ENCODE results near the gene POLL.

Gene POLL

DNA sequence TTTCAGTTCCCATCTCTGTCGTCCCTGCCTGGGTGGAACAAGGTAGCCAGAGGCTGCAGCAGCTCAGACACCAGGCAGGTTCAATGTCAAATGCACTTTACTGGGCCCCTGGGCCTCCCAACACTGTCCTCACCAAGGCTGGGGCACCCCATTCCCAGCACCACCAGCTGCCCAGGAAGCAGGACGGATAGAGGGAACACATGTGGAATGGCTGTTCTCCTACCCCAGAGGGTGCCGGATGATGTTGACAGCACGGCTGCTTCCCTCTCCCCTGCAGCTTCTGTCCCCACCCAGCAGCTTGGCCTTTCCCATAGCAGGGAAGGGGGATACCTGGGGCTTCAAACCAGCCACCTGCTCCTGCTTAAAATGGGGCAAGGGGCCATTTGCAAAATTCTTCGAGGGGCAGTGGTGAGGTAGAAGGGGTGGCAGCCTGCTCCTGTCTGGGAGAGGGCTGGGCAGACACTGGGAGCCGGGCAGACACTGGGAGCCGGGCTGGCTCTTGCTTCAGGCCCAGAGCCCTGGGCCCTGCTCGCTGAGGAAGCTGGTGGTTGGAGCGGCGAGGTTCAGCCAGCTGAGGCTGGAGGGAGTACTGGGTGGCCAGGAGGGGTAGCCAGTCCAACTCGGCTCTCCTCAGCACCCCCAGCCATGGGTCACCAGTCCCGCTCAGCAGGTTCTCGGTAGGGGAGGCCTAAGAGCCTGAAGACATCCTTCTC is 9.1 kb downstream of the POLL start:
- DNase-seq (ENCODE audit: extremely low read depth, low read depth): no peak
- TF ChIP-seq, protein P1, sequence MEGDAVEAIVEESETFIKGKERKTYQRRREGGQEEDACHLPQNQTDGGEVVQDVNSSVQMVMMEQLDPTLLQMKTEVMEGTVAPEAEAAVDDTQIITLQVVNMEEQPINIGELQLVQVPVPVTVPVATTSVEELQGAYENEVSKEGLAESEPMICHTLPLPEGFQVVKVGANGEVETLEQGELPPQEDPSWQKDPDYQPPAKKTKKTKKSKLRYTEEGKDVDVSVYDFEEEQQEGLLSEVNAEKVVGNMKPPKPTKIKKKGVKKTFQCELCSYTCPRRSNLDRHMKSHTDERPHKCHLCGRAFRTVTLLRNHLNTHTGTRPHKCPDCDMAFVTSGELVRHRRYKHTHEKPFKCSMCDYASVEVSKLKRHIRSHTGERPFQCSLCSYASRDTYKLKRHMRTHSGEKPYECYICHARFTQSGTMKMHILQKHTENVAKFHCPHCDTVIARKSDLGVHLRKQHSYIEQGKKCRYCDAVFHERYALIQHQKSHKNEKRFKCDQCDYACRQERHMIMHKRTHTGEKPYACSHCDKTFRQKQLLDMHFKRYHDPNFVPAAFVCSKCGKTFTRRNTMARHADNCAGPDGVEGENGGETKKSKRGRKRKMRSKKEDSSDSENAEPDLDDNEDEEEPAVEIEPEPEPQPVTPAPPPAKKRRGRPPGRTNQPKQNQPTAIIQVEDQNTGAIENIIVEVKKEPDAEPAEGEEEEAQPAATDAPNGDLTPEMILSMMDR (IDR thresholded peaks at IDR 0.05; ENCODE audit: low read depth, low read length, missing control alignments): no peak
- no peak overlapping the region for H3K4me3 ChIP-seq (replicated peaks; ENCODE audit: low read depth, low read length)

DNA sequence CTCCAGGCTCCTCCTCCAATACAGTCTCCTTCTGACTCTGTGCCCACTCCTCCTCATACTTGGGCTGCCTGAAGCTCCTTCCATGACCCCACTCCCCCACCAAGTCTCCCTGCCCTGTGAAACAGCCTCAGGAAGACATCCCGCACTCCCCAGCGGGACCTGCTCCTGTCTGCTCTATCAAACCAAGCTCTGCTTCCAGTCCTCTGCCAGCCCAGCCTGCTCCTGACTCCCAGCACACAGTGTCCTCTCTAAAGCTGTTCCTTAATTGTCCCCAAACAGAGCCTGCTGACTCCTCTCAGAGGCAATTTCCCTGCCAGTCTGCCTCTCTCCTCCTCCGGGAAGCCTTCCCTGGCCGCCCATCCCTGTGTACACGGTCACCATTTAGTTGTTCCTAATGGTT is 9.9 kb downstream of the POLL start:
- DNase-seq (ENCODE audit: extremely low read depth, low read depth): no peak
- TF ChIP-seq, protein P1 (IDR thresholded peaks at IDR 0.05; ENCODE audit: low read depth, low read length, missing control alignments): no peak
- no peak overlapping the region for H3K4me3 ChIP-seq (replicated peaks; ENCODE audit: low read depth, low read length)

DNA sequence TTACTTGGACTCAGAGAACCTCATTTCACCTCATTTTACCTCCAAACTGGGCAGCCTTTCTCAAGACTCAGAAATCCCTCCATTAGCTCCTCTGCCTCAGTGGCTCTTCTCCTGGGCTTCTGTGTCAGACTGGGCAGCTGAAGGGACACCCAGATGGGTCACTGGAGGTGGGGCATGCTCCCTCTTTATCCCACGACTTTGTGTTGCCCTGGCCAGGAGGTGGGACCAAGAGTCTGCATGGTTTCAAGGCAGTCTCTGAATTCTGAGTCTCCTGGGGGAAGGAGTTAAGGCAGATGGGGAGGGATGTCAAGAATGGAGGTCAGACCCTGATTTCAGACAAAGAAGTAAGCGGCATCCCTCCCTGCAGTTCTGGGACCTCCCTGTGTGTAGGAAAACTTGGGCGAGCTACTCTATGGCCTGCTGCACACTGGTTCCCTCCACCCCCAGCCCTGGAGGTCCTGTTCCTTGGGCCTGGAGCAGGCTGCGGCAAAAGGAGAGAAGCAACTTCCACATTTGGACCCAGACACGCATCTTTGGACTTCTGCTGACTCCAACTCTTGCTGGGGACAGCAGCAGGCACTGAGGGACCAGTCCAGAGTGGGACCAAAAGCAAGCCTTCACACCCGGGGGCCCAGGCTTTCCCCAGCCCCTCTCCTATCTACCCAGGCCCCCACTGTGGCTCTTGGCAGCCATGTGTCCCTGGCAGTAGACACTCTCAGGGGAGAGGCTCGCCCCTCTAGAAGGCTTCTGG is 10.8 kb downstream of the POLL start:
- DNase-seq (ENCODE audit: extremely low read depth, low read depth): no peak
- TF ChIP-seq, protein P1 (IDR thresholded peaks at IDR 0.05; ENCODE audit: low read depth, low read length, missing control alignments): no peak
- no peak overlapping the region for H3K4me3 ChIP-seq (replicated peaks; ENCODE audit: low read depth, low read length)

DNA sequence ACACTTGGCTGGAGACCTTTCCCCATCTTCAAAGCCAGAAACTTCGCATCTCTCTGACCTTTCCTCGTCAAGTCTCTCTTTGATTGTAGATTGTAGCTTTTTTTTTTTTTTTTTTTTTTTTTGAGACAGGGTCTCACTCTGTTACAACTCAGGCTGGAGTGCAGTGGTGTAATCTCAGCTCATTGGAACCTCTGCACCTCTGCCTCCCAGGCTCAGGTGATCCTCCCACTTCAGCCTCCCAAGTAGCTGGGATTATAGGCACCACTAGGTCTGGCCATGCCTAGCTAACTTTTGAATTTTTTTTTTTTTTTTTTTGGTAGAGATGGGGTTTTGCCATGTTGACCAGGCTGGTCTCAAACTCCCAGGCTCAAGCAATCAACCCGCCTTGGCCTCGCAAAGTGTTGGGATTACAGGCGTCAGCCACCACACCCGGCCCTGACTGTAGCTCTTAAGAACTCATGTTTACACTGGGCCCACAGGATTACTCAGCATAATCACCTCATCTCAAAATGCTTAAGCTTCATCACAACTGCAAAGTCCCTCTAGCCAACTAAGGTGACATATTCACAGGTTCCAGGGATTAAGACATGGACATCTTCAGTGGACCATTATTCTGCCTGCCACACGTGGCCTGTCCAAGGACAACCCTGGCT is 11.7 kb downstream of the POLL start:
- DNase-seq (ENCODE audit: extremely low read depth, low read depth): no peak
- TF ChIP-seq, protein P1 (IDR thresholded peaks at IDR 0.05; ENCODE audit: low read depth, low read length, missing control alignments): no peak
- no peak overlapping the region for H3K4me3 ChIP-seq (replicated peaks; ENCODE audit: low read depth, low read length)

DNA sequence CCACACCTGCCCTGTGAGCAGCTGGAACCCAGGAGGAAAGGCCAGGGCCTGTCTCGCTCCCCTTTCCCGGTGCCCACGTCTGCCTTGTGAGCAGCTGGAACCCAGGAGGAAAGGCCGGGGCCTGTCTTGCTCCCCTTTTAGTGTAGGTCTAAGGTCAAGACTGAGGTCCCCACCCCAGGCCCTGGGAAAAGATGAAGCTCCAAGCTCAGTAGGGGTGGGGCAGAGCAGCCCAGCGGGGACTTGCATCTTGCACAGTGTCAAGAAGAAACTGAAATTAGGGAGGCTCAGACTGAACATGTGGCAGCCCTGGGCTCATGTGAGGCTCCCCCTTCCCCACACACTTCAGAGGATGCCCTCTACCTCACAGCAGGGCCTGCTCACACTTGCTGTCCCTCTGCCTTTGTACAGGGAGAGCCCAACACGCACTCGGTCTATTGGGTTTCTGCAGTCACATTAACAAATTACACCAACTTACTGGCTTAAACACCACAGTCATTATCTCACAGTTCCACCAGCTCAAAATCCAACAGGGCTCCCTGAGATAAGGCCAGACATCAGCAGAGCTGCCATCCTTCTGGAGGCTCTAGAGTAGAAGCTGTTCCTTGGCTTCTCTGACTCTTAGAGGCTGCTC is 12.4 kb downstream of the POLL start:
- no peak overlapping the region for H3K4me3 ChIP-seq (replicated peaks; ENCODE audit: low read depth, low read length)
- TF ChIP-seq, protein P1 (IDR thresholded peaks at IDR 0.05; ENCODE audit: low read depth, low read length, missing control alignments): no peak
- no peak for DNase-seq (ENCODE audit: extremely low read depth, low read depth)

DNA sequence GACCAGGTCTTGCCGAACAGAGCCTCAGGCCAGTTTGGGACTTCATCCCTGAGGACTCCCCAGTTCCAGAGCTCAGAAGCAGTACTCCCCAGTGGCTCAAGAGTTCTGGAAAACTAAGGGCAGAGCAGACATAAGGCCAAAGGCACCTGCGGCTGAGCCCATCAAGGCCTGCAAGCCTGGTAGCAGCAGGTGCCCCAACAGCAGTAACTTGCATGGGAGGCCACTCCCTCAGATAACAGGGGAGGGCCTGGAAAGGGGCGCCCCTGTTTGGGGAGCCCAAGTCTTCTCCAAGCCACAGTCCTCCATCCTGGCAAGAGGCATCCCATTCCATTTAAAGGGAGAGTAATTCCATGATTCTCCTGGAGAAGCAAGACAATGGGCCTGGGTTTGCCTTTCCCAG is 13.0 kb downstream of the POLL start:
- TF ChIP-seq, protein P1 (IDR thresholded peaks at IDR 0.05; ENCODE audit: low read depth, low read length, missing control alignments): no peak

More for the DNA sequence above, 13.0 kb downstream of the POLL start:
- H3K4me3 ChIP-seq (replicated peaks; ENCODE audit: low read depth, low read length): no peak overlapping the region
- DNase-seq (ENCODE audit: extremely low read depth, low read depth): no peak
